Neural cell (in vitro differentiated cells): ENCODE data around the gene KLHL10. TPM values are rescaled to one million over a fixed set of nuclear protein-coding genes. Genes with fewer than 3 reads are reported as not detected.

ENCODE experiments used
- H2AFZ ChIP-seq: fragments of 200-600, 300-800 bp; sonication (generic), shearing (Covaris generic); 2 replicates; pipeline ENCODE4 v1.6.0; 2014; ENCODE audit warnings: low read depth, mild to moderate bottlenecking, antibody characterized with exemption, low read length, moderate library complexity
- H3F3A ChIP-seq: fragments of 200-600 bp; shearing (Covaris generic); 2 replicates; pipeline ENCODE4 v1.6.1; 2016; ENCODE audit warnings: mild to moderate bottlenecking, moderate library complexity, mixed read lengths, antibody characterized with exemption, low read length; ENCODE audit not compliant: insufficient read depth, poor library complexity, severe bottlenecking
- H3K27ac ChIP-seq: fragments of 200-600, 300-800 bp; sonication (generic), shearing (Covaris generic); 2 replicates; pipeline ENCODE4 v1.5.1; 2014; ENCODE audit warnings: mild to moderate bottlenecking, low read length, moderate library complexity
- H3K27me3 ChIP-seq: fragments of 300-800, 200-600 bp; sonication (generic), shearing (Covaris generic); 2 replicates; pipeline ENCODE4 v1.6.0; 2014; ENCODE audit warnings: mild to moderate bottlenecking, low read depth, low read length, moderate library complexity; ENCODE audit not compliant: insufficient read depth
- H3K36me3 ChIP-seq: fragments of 300-800, 200-600 bp; sonication (generic), shearing (Covaris generic); 2 replicates; pipeline ENCODE4 v1.5.1; 2014; ENCODE audit warnings: mild to moderate bottlenecking, antibody characterized with exemption, low read length, moderate library complexity; ENCODE audit not compliant: insufficient read depth
- H3K4me2 ChIP-seq: fragments of 300-800, 200-600 bp; sonication (generic), shearing (Covaris generic); 2 replicates; pipeline ENCODE4 v1.6.0; 2014; ENCODE audit warnings: mild to moderate bottlenecking, low read length
- H3K4me3 ChIP-seq: fragments of 300-800, 200-600 bp; sonication (generic), shearing (Covaris generic); 2 replicates; pipeline ENCODE4 v1.5.1; 2014; ENCODE audit warnings: mild to moderate bottlenecking, low read length, moderate library complexity
- H3K79me2 ChIP-seq: fragments of 200-600 bp; shearing (Covaris generic); replicated peaks from 2 replicates; pipeline ENCODE4 v1.6.0; 2014; ENCODE audit warnings: mild to moderate bottlenecking, low read length, moderate library complexity; ENCODE audit not compliant: insufficient read depth
- H3K9ac ChIP-seq: fragments of 300-800, 200-600 bp; sonication (generic), shearing (Covaris generic); 2 replicates; pipeline ENCODE4 v1.6.1; 2016; ENCODE audit warnings: mild to moderate bottlenecking, low read length, mixed read lengths
- H3K9me2 ChIP-seq: fragments of 200-600 bp; shearing (Covaris generic); 2 replicates; pipeline ENCODE4 v1.6.1; 2016; ENCODE audit warnings: mild to moderate bottlenecking, low read length, mixed read lengths; ENCODE audit not compliant: insufficient read depth
- H3K9me3 ChIP-seq: fragments of 200-600, 300-800 bp; sonication (generic), shearing (Covaris generic); 2 replicates; pipeline ENCODE4 v1.6.1; 2016; ENCODE audit warnings: mild to moderate bottlenecking, mixed run types, low read length, moderate library complexity, mixed read lengths
- H4K20me1 ChIP-seq: fragments of 200-600 bp; shearing (Covaris generic); 2 replicates; pipeline ENCODE4 v1.6.1; 2016; ENCODE audit warnings: mild to moderate bottlenecking, mixed run types; ENCODE audit not compliant: insufficient read depth
- EZH2 ChIP-seq: fragments of 200-600, 300-800 bp; shearing (Covaris generic), sonication (generic); IDR thresholded peaks from 2 replicates; pipeline ENCODE4 v1.6.1; 2014; ENCODE audit warnings: antibody characterized with exemption, low read length, borderline replicate concordance, mild to moderate bottlenecking; ENCODE audit not compliant: insufficient read depth, poor library complexity, severe bottlenecking
- MXI1 ChIP-seq: fragments of 450-650 bp; conservative IDR thresholded peaks from 2 replicates; pipeline ENCODE4 v1.6.1; 2014; ENCODE audit warnings: antibody characterized with exemption, mild to moderate bottlenecking; ENCODE audit not compliant: poor library complexity, severe bottlenecking
- POLR2AphosphoS5 ChIP-seq: IDR thresholded peaks from 2 replicates; pipeline ENCODE4 v1.6.1; 2012
- RAD21 ChIP-seq: fragments of 450-650 bp; conservative IDR thresholded peaks from 2 replicates; pipeline ENCODE4 v1.6.1; 2014; ENCODE audit warnings: antibody characterized with exemption, mild to moderate bottlenecking, moderate library complexity
- polyA plus RNA-seq: library from polyadenylated mRNA; depleted of rRNA; stranded (reverse); fragments of >200 nt; gene quantifications from 2 replicates; pipeline ENCODE4 v1.2.3, GENCODE V29; 2014
- TF ChIP-seq, protein P1 (sequence below): IDR thresholded peaks from 2 replicates; pipeline ENCODE4 v1.6.1; 2012; ENCODE audit warnings: borderline replicate concordance

KLHL10 gene
- polyA plus RNA-seq, 1 donor from 2014 or later = not detected

DNA sequence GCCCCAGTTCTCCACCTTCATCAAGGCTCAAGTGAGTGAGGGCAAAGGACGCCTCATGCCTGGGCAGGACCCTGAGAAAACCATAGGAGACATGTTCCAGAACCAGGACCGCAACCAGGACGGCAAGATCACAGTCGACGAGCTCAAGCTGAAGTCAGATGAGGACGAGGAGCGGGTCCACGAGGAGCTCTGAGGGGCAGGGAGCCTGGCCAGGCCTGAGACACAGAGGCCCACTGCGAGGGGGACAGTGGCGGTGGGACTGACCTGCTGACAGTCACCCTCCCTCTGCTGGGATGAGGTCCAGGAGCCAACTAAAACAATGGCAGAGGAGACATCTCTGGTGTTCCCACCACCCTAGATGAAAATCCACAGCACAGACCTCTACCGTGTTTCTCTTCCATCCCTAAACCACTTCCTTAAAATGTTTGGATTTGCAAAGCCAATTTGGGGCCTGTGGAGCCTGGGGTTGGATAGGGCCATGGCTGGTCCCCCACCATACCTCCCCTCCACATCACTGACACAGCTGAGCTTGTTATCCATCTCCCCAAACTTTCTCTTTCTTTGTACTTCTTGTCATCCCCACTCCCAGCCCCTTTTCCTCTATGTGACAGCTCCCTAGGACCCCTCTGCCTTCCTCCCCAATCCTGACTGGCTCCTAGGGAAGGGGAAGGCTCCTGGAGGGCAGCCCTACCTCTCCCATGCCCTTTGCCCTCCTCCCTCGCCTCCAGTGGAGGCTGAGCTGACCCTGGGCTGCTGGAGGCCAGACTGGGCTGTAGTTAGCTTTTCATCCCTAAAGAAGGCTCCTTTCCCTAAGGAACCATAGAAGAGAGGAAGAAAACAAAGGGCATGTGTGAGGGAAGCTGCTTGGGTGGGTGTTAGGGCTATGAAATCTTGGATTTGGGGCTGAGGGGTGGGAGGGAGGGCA lies 15.1 kb upstream of the KLHL10 start:
- H4K20me1 ChIP-seq = no peaks in the 10 kb centered on the region
- no peaks in the 10 kb centered on the region for H3K9me2 ChIP-seq
- H2AFZ ChIP-seq = no peak overlapping the region

DNA sequence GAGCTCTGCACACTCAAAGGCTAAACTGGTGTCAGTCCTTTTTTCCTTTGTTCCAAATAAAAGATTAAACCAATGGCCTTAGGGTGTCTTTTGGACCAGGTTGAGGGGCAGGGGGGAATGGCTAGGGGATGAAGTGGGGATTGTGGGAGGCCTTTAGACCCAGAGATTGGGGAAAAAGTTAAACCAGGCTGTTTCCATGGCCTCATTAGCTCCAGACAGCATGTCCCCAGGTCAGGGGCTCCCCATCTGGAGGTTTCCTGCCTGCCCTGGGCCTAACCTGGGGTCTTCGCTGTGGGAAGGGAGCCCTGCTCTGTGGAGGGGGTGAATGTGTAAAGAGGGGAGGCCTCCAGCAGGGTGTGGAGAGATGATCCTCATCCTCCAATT lies 14.5 kb upstream of the KLHL10 start:
- no peaks in the 10 kb centered on the region for H4K20me1 ChIP-seq
- H3K4me3 ChIP-seq = no peak overlapping the region
- H3K9ac ChIP-seq = no peak overlapping the region
- H2AFZ ChIP-seq = no peak overlapping the region
- H3K4me2 ChIP-seq = no peak overlapping the region
- H3K79me2 ChIP-seq = no peaks in the 10 kb centered on the region
- H3F3A ChIP-seq = no peaks in the 10 kb centered on the region
- no peak overlapping the region for H3K27ac ChIP-seq
- H3K36me3 ChIP-seq = no peaks in the 10 kb centered on the region
- no peaks in the 10 kb centered on the region for H3K9me3 ChIP-seq
- TF ChIP-seq, protein P1, sequence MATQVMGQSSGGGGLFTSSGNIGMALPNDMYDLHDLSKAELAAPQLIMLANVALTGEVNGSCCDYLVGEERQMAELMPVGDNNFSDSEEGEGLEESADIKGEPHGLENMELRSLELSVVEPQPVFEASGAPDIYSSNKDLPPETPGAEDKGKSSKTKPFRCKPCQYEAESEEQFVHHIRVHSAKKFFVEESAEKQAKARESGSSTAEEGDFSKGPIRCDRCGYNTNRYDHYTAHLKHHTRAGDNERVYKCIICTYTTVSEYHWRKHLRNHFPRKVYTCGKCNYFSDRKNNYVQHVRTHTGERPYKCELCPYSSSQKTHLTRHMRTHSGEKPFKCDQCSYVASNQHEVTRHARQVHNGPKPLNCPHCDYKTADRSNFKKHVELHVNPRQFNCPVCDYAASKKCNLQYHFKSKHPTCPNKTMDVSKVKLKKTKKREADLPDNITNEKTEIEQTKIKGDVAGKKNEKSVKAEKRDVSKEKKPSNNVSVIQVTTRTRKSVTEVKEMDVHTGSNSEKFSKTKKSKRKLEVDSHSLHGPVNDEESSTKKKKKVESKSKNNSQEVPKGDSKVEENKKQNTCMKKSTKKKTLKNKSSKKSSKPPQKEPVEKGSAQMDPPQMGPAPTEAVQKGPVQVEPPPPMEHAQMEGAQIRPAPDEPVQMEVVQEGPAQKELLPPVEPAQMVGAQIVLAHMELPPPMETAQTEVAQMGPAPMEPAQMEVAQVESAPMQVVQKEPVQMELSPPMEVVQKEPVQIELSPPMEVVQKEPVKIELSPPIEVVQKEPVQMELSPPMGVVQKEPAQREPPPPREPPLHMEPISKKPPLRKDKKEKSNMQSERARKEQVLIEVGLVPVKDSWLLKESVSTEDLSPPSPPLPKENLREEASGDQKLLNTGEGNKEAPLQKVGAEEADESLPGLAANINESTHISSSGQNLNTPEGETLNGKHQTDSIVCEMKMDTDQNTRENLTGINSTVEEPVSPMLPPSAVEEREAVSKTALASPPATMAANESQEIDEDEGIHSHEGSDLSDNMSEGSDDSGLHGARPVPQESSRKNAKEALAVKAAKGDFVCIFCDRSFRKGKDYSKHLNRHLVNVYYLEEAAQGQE = no peak
- H3K9me2 ChIP-seq = no peaks in the 10 kb centered on the region
- no peaks in the 10 kb centered on the region for H3K27me3 ChIP-seq

More for the DNA sequence above, 15.1 kb upstream of the KLHL10 start:
- no peaks in the 10 kb centered on the region for H3K79me2 ChIP-seq
- TF ChIP-seq, protein P1 = no peak
- TF ChIP-seq EZH2 = no peak
- no peak for TF ChIP-seq RAD21
- TF ChIP-seq POLR2AphosphoS5 = no peak
- TF ChIP-seq MXI1 = no peak
- H3F3A ChIP-seq = no peaks in the 10 kb centered on the region
- no peak overlapping the region for H3K4me2 ChIP-seq
- no peak overlapping the region for H3K4me3 ChIP-seq
- H3K9ac ChIP-seq = no peak overlapping the region
- no peaks in the 10 kb centered on the region for H3K9me3 ChIP-seq
- no peaks in the 10 kb centered on the region for H3K36me3 ChIP-seq
- H3K27me3 ChIP-seq = no peaks in the 10 kb centered on the region
- no peak overlapping the region for H3K27ac ChIP-seq
